ENCODE measurements around the gene WDPCP. TPM values are rescaled to one million over a fixed set of nuclear protein-coding genes. Genes with fewer than 3 reads are reported as not detected.

The WDPCP gene
- total and polyA plus RNA-seq, 9 donors: 4.0 to 29.6 (median 15.6) TPM

DNA sequence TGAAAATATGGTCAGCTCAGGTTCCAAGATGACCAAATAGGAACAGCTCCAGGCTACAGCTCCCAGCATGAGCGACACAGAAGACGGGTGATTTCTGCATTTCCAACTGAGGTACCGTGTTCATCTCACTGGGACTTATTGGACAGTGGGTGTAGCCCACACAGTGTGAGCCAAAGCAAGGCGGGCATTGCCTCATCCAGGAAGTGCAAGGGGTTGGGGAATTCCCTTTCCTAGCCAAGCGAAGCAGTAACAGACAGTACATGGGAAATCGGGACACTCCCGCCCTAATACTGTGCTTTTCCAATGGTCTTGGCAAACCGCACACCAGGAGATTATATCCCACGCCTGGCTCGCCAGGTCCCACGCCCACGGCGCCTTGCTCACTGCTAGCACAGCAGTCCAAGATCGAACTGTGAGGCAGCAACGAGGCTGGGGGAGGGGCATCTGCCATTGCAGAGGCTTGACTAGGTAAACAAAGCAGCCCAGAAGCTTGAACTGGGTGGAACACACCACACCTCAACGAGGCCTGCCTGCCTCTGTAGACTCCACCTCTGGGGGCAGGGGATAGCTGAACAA lies 57.5 kb downstream of the WDPCP start:
- Histone ChIP-seq H3K27ac (no peak overlapping the region), H3K4me3 (no peak overlapping the region), H3K36me3 (no peaks in the 10 kb centered on the region), H3K9me3 (no peaks in the 10 kb centered on the region), H3K27me3 (no peaks in the 10 kb centered on the region), H3K4me1 (ENCODE audit: insufficient read depth) (no peaks in the 10 kb centered on the region)
- DNase-seq: no peak
- 88 to 90% (median 90%) methylated on average over 16 of the region's 16 CpGs for whole genome bisulfite sequencing, 3 donors
- TF ChIP-seq POLR2A (IDR thresholded peaks at IDR 0.05): no peak
- no peak for TF ChIP-seq EP300 (IDR thresholded peaks at IDR 0.05)
- no peak for TF ChIP-seq CTCF (IDR thresholded peaks at IDR 0.05)
- intact Hi-C loops (cut with DNase I): no loop called here

- Histone ChIP-seq H3K27ac (no peak overlapping the region), H3K27me3 (no peaks in the 10 kb centered on the region), H3K4me1 (ENCODE audit: insufficient read depth) (no peaks in the 10 kb centered on the region), H3K36me3 (no peaks in the 10 kb centered on the region), H3K9me3 (no peaks in the 10 kb centered on the region), H3K4me3 (no peak overlapping the region)
- intact Hi-C loops (cut with DNase I): no loop called here
- no peak for DNase-seq
- TF ChIP-seq POLR2A (IDR thresholded peaks at IDR 0.05) (no peak), EP300 (IDR thresholded peaks at IDR 0.05) (no peak), CTCF (IDR thresholded peaks at IDR 0.05) (no peak)
- WGBS, 3 donors: 78 to 85% (median 81%) methylated on average over 3 of the region's 3 CpGs
Observed at GRCh38 chr2:63525905-63526304, 62.4 kb downstream of the WDPCP start.

DNA sequence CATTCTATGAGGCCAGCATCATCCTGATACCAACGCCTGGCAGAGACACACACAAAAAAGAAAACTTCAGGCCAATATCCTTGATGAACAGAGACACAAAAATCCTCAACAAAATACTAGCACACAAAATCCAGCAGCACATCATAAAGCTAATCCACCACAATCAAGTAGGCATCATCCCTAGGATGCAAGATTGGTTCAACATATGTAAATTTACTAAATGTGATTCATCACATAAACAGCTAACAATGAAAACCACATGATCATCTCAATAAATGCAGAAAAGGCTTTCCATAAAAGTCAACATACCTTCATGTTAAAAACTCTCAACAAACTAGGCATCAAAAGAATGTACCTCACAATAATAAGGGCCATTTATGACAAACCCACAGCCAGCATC lies 65.3 kb downstream of the WDPCP start:
- TF ChIP-seq POLR2A (IDR thresholded peaks at IDR 0.05) (no peak), CTCF (IDR thresholded peaks at IDR 0.05) (no peak), EP300 (IDR thresholded peaks at IDR 0.05) (no peak)
- no peak overlapping the region for H3K4me3 ChIP-seq
- H3K27me3 ChIP-seq: no peaks in the 10 kb centered on the region
- no peaks in the 10 kb centered on the region for H3K4me1 ChIP-seq (ENCODE audit: insufficient read depth)
- 94 to 98% (median 96%) methylated on average over 1 of the region's 1 CpG for WGBS, 3 donors
- no peak overlapping the region for H3K27ac ChIP-seq
- intact Hi-C loops (cut with DNase I): no loop called here
- no peaks in the 10 kb centered on the region for H3K36me3 ChIP-seq
- H3K9me3 ChIP-seq: peaks cover 0 to 6% of the 10 kb centered on the region in 2 donors
- no peak for DNase-seq

- TF ChIP-seq EP300 (IDR thresholded peaks at IDR 0.05) (no peak), CTCF (IDR thresholded peaks at IDR 0.05) (no peak), POLR2A (IDR thresholded peaks at IDR 0.05) (no peak)
- no peaks in the 10 kb centered on the region for H3K36me3 ChIP-seq
- H3K4me3 ChIP-seq: no peak overlapping the region
- H3K27ac ChIP-seq: no peak overlapping the region
- WGBS, 3 donors: 84 to 100% (median 95%) methylated on average over 1 of the region's 1 CpG
- no peaks in the 10 kb centered on the region for H3K4me1 ChIP-seq (ENCODE audit: insufficient read depth)
- H3K9me3 ChIP-seq: peaks cover 0 to 6% of the 10 kb centered on the region in 2 donors
- intact Hi-C loops (cut with DNase I): no loop called here
- DNase-seq: no peak
- no peaks in the 10 kb centered on the region for H3K27me3 ChIP-seq
Observed at GRCh38 chr2:63520793-63521192, 67.5 kb downstream of the WDPCP start.

Data from ovary (tissue), 9 donors.